GM23338 (cell line): Measurements from ENCODE around the gene HEXD. TPM values are rescaled to one million over a fixed set of nuclear protein-coding genes. Genes with fewer than 3 reads are reported as not detected.

ENCODE experiments used
- ATAC-seq: fragments of 200-7000 bp; cut with Tn5 transposase; 3 replicates; pipeline ENCODE4 v1.9.1; 2020
- DNase-seq: peaks from one replicate; pipeline ENCODE4 v3.0.0-alpha.2; 2015; ENCODE audit warnings: low spot score
- H2AFZ ChIP-seq: fragments of 200-600 bp; sonication (generic); 2 replicates; pipeline ENCODE4 v1.8.0; 2016; ENCODE audit warnings: antibody characterized with exemption, mild to moderate bottlenecking, moderate library complexity
- H3F3A ChIP-seq: fragments of 200-600 bp; sonication (generic); replicated peaks from 2 replicates; pipeline ENCODE4 v1.8.0; 2017; ENCODE audit warnings: antibody characterized with exemption, mixed run types, low read depth
- H3K27ac ChIP-seq: fragments of 200-600 bp; sonication (generic); 2 replicates; pipeline ENCODE4 v1.6.1; 2016; ENCODE audit warnings: low read depth
- H3K27me3 ChIP-seq: fragments of 200-600 bp; sonication (generic); 2 replicates; pipeline ENCODE4 v1.8.0; 2016; ENCODE audit warnings: mild to moderate bottlenecking, mixed run types, moderate library complexity; ENCODE audit not compliant: insufficient read depth
- H3K36me3 ChIP-seq: fragments of 200-600 bp; sonication (generic); 2 replicates; pipeline ENCODE4 v1.8.0; 2016; ENCODE audit warnings: mild to moderate bottlenecking; ENCODE audit not compliant: insufficient read depth
- H3K4me1 ChIP-seq: fragments of 200-600 bp; sonication (generic); 2 replicates; pipeline ENCODE4 v1.8.0; 2016; ENCODE audit warnings: mild to moderate bottlenecking, moderate library complexity; ENCODE audit not compliant: insufficient read depth
- H3K4me2 ChIP-seq: fragments of 200-600 bp; sonication (generic); 2 replicates; pipeline ENCODE4 v1.7.1; 2017; ENCODE audit warnings: mixed run types
- H3K4me3 ChIP-seq: fragments of 200-600 bp; sonication (generic); 2 replicates; pipeline ENCODE4 v1.6.1; 2016; ENCODE audit warnings: mixed run types
- H3K79me2 ChIP-seq: fragments of 200-600 bp; sonication (generic); replicated peaks from 2 replicates; pipeline ENCODE4 v1.8.0; 2017; ENCODE audit warnings: mild to moderate bottlenecking; ENCODE audit not compliant: insufficient read depth
- H3K9me2 ChIP-seq: fragments of 200-600 bp; sonication (generic); 2 replicates; pipeline ENCODE4 v1.8.0; 2017; ENCODE audit not compliant: insufficient read depth
- H4K20me1 ChIP-seq: fragments of 200-600 bp; sonication (generic); replicated peaks from 2 replicates; pipeline ENCODE4 v1.8.0; 2017; ENCODE audit warnings: mild to moderate bottlenecking; ENCODE audit not compliant: insufficient read depth
- H3K27ac Mint-ChIP-seq: 2 replicates; pipeline ENCODE4 v1.8.0; 2020; ENCODE audit warnings: inconsistent platforms, mild to moderate bottlenecking, moderate library complexity, mixed read lengths
- H3K27me3 Mint-ChIP-seq: 3 replicates; pipeline ENCODE4 v1.8.0; 2022; ENCODE audit warnings: low read depth, mild to moderate bottlenecking, moderate library complexity, mixed read lengths, inconsistent platforms; ENCODE audit not compliant: insufficient read depth, poor library complexity
- H3K36me3 Mint-ChIP-seq: 3 replicates; pipeline ENCODE4 v1.8.0; 2021; ENCODE audit warnings: low read depth, mild to moderate bottlenecking, inconsistent platforms, moderate library complexity, mixed read lengths
- H3K4me1 Mint-ChIP-seq: 3 replicates; pipeline ENCODE4 v1.8.0; 2020; ENCODE audit warnings: mild to moderate bottlenecking, inconsistent platforms, mixed read lengths
- H3K4me3 Mint-ChIP-seq: 3 replicates; pipeline ENCODE4 v1.8.0; 2021; ENCODE audit warnings: moderate library complexity, mild to moderate bottlenecking, inconsistent platforms, mixed read lengths
- H3K9me3 Mint-ChIP-seq: 3 replicates; pipeline ENCODE4 v1.8.0; 2020; ENCODE audit warnings: moderate library complexity, mild to moderate bottlenecking, inconsistent platforms, mixed read lengths
- ETS1 ChIP-seq: IDR thresholded peaks from 2 replicates; pipeline ENCODE4 v1.6.1; 2016; ENCODE audit warnings: antibody characterized with exemption
- EZH2 ChIP-seq: fragments of 200-600 bp; sonication (generic); IDR thresholded peaks from one replicate; pipeline ENCODE4 v1.8.0; 2017; ENCODE audit warnings: antibody characterized with exemption, mild to moderate bottlenecking, low read depth; ENCODE audit not compliant: unreplicated experiment
- ZNF114 ChIP-seq: fragments of 250-450 bp; sonication (Bioruptor Pico); IDR thresholded peaks from 2 replicates; pipeline ENCODE4 v1.5.0; 2020; ENCODE audit warnings: mild to moderate bottlenecking, moderate library complexity
- ZNF462 ChIP-seq: fragments of 250-450 bp; sonication (Bioruptor Pico); IDR thresholded peaks from 2 replicates; pipeline ENCODE4 v1.5.0; 2020; ENCODE audit warnings: mild to moderate bottlenecking, moderate library complexity
- polyA plus RNA-seq: library from polyadenylated mRNA; unstranded; fragments of >200 nt; fragmentation: Nextera tagmentation; extraction: Ambion mirVana; gene quantifications from 2 replicates; pipeline ENCODE4 v1.2.1, GENCODE V29; 2016
- total RNA-seq: library from RNA; depleted of rRNA; stranded (reverse); fragments of >200 nt; shearing (Covaris generic); gene quantifications from 2 replicates; pipeline ENCODE4 v1.2.3, GENCODE V29; 2014

Gene HEXD
- total and polyA plus RNA-seq, 2 experiments from 2014 or later = 11.9 to 31.1 TPM

- Histone ChIP-seq H3K27me3 (no peaks in the 10 kb centered on the region), H3K4me1 (no peaks in the 10 kb centered on the region), H3K4me2 (no peak overlapping the region), H2AFZ (no peak overlapping the region), H3K79me2 (no peaks in the 10 kb centered on the region), H3K27ac (0 out of 2 replicates have a peak overlapping the region, but pooled peaks have one; percentile 19), H3K4me3 (no peak overlapping the region), H3K9me2 (no peaks in the 10 kb centered on the region), H3F3A (no peaks in the 10 kb centered on the region), H4K20me1 (no peaks in the 10 kb centered on the region; the same call in 1 of the 2 replicates), H3K36me3 (peaks cover 8% of the 10 kb centered on the region; the same call in 1 of the 2 replicates)
- no peaks in the 10 kb centered on the region for H3K9me3 Mint-ChIP-seq
- H3K27me3 Mint-ChIP-seq = peaks cover 2% of the 10 kb centered on the region
- ATAC-seq (no peak), DNase-seq (no peak)
- peaks cover 50% of the 10 kb centered on the region for H3K36me3 Mint-ChIP-seq
- H3K27ac Mint-ChIP-seq = no peak overlapping the region
- TF ChIP-seq EZH2 = no peak
- H3K4me1 Mint-ChIP-seq = no peaks in the 10 kb centered on the region
- H3K4me3 Mint-ChIP-seq = no peak overlapping the region
Observed at GRCh38 chr17:82474223-82475010, 56.3 kb downstream of the HEXD start.

- DNase-seq = no peak
- peaks cover 2% of the 10 kb centered on the region for H3K27me3 Mint-ChIP-seq
- H2AFZ ChIP-seq = no peak overlapping the region
- H3K27ac ChIP-seq = no peak overlapping the region
- no peak overlapping the region for H3K4me3 ChIP-seq
- no peaks in the 10 kb centered on the region for H3F3A ChIP-seq
- H3K4me1 Mint-ChIP-seq = no peaks in the 10 kb centered on the region
- H3K9me3 Mint-ChIP-seq = no peaks in the 10 kb centered on the region
- H3K4me1 ChIP-seq = no peaks in the 10 kb centered on the region
- H3K4me2 ChIP-seq = no peak overlapping the region
- no peaks in the 10 kb centered on the region for H3K36me3 ChIP-seq
- no peaks in the 10 kb centered on the region; the same call in 1 of the 2 replicates for H4K20me1 ChIP-seq
- no peak for ATAC-seq
- TF ChIP-seq ETS1 (no peak), ZNF462 (CRISPR knock-in tag) (no peak), ZNF114 (no peak)
- H3K79me2 ChIP-seq = no peaks in the 10 kb centered on the region
- H3K27ac Mint-ChIP-seq = no peak overlapping the region
- H3K36me3 Mint-ChIP-seq = peaks cover 45% of the 10 kb centered on the region
- H3K27me3 ChIP-seq = no peaks in the 10 kb centered on the region
- H3K9me2 ChIP-seq = no peaks in the 10 kb centered on the region
- H3K4me3 Mint-ChIP-seq = no peak overlapping the region
Observed at GRCh38 chr17:82475458-82475857, 57.3 kb downstream of the HEXD start.
